Panc1 (cell line): ENCODE data around the gene HEPHL1. TPM values are rescaled to one million over a fixed set of nuclear protein-coding genes. Genes with fewer than 3 reads are reported as not detected.

Source experiments
- ATAC-seq: fragments of 200-7000 bp; cut with Tn5 transposase; 2 replicates; pipeline ENCODE4 v1.9.1; 2020; ENCODE audit warnings: mild to moderate bottlenecking, moderate library complexity
- BruUV-seq: library from RNA; stranded (reverse); fragments of 400-500 nt; replicated peaks from 2 replicates; lab custom pipeline; 2021; lab: Mats Ljungman, UMichigan
- CTCF ChIA-PET: fragments of 300-600 bp; sonication (Branson Sonifier 250); formaldehyde crosslinking; loops from one replicate; lab custom pipeline; 2022; ENCODE audit warnings: antibody characterized with exemption; lab: Charles Lee
- POLR2A ChIA-PET: fragments of 300-600 bp; sonication (Branson Sonifier 250); formaldehyde crosslinking; loops from one replicate; lab custom pipeline; 2022; ENCODE audit warnings: antibody characterized with exemption; lab: Charles Lee
- DNase-seq: peaks from one replicate; pipeline ENCODE4 v3.0.0-alpha.2; 2010; ENCODE audit warnings: low read depth, low spot score
- H3K27ac ChIP-seq: 2 replicates; pipeline ENCODE4 v1.5.1; 2011; ENCODE audit warnings: mild to moderate bottlenecking, low read length, inconsistent platforms
- H3K27me3 ChIP-seq: fragments of 200-500 bp; sonication (Bioruptor generic); 2 replicates; pipeline ENCODE4 v1.6.0; 2014; ENCODE audit warnings: low read length, inconsistent platforms; ENCODE audit not compliant: control insufficient read depth, insufficient read depth
- H3K36me3 ChIP-seq: fragments of 200-500 bp; sonication (Bioruptor generic); 2 replicates; pipeline ENCODE4 v1.5.1; 2014; ENCODE audit warnings: inconsistent platforms, mild to moderate bottlenecking, low read length, moderate library complexity; ENCODE audit not compliant: control insufficient read depth, insufficient read depth
- H3K4me1 ChIP-seq: 2 replicates; pipeline ENCODE4 v1.5.1; 2011; ENCODE audit warnings: inconsistent platforms, mild to moderate bottlenecking, low read length, moderate library complexity; ENCODE audit not compliant: control insufficient read depth, insufficient read depth
- H3K4me3 ChIP-seq, 2 experiments: 2 replicates each; pipeline ENCODE4 v1.5.1; 2011 to 2012; ENCODE audit warnings: low read depth in 2 of 2, low read length in 2 of 2, mild to moderate bottlenecking in 2 of 2, inconsistent platforms in 1 of 2, moderate library complexity in 1 of 2
- H3K9me3 ChIP-seq: fragments of 200-500 bp; sonication (Bioruptor generic); 2 replicates; pipeline ENCODE4 v1.5.1; 2014; ENCODE audit warnings: low read depth, mild to moderate bottlenecking, inconsistent platforms, low read length, moderate library complexity; ENCODE audit not compliant: control insufficient read depth, insufficient read depth
- POLR2AphosphoS5 ChIP-seq: IDR thresholded peaks from 2 replicates; pipeline ENCODE4 v1.6.1; 2012; ENCODE audit warnings: mild to moderate bottlenecking, low read depth, low read length, moderate library complexity
- SIN3A ChIP-seq: IDR thresholded peaks from 2 replicates; pipeline ENCODE4 v1.6.1; 2012; ENCODE audit warnings: low read depth, mild to moderate bottlenecking, low read length, moderate library complexity, borderline replicate concordance; ENCODE audit not compliant: insufficient read depth
- TCF7L2 ChIP-seq: IDR thresholded peaks from 2 replicates; pipeline ENCODE4 v1.6.1; 2011; ENCODE audit warnings: mild to moderate bottlenecking, low read depth, low read length, inconsistent platforms
- in situ Hi-C: cut with HindIII; loops from 2 replicates; pipeline ENCODE4 v1.10.0; 2016; ENCODE audit warnings: low sequenced_read_pairs, low pct_unique_long_range_greater_than_20kb
- intact Hi-C: fragments of 100-400 bp; cut with micrococcal nuclease; formaldehyde crosslinking; loops from one replicate; pipeline ENCODE4 v1.10.0; 2022; ENCODE audit not compliant: unreplicated experiment
- total RNA-seq: library from RNA; stranded (reverse); gene quantifications from one replicate; pipeline ENCODE4 v1.2.1, GENCODE V29; 2021; ENCODE audit not compliant: unreplicated experiment
- TF ChIP-seq, protein P1 (sequence below): fragments of 450-650 bp; IDR thresholded peaks from 2 replicates; pipeline ENCODE4 v1.5.1; 2017; ENCODE audit warnings: mild to moderate bottlenecking
- TF ChIP-seq, protein P2 (sequence below), 2 experiments: IDR thresholded peaks; 2 replicates each; pipeline ENCODE4 v1.6.1; 2011 to 2012; ENCODE audit warnings: low read depth in 2 of 2, control low read depth in 1 of 2, low read length in 1 of 2, mild to moderate bottlenecking in 1 of 2, moderate library complexity in 1 of 2; ENCODE audit not compliant: insufficient read depth in 1 of 2

HEPHL1 gene
- total RNA-seq, 1 experiment from 2014 or later, result not detected

DNA sequence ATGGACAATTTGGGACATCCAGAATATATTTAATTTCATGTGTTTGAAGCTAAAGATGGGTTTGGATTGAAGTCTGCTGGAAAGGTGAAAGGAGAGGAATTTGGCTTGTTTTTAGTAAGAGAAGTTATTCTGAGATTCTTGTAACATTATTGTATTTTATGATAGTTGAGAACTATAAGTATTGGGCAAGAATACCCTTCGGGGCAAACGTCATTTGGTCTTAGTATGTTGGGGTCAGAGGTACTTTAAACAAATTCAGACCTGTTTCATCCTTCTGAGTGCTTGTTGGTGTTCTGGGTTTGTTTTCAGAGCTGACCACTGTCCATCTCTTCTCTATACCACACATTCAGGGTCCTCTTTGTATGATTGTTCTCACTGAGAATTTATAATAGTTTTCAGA is 127.0 kb downstream of the HEPHL1 start:
- CTCF ChIA-PET, result no interaction called here
- peaks cover 56% of the 10 kb centered on the region for H3K4me1 ChIP-seq
- intact Hi-C loops, result no loop called here

DNA sequence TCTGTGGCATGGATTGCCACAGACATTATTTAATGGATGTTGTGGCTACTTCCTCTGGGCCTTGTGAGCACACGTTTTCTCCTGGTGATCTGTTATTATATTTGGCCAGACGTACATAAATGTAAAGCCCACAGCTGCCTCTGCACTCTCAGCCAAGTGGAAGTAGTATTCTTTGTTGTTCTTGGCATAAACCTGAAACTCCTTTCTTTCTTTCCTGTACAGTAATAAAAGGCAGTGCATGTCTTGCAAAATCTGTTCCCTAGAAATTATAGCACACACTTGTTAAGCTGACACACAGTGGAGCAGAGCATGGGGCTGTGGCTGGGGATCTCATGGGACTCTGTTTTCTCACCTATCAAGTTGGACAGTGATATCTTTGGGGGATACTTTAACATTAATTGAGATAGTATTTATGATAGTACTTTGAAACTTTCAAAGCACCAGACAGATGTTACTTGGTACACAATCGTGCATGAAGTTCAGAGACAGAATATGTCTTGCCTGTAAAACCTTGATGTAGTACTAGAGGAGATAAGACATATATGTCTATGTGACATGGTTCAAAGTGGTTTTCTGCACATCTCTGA is 128.4 kb downstream of the HEPHL1 start:
- Histone ChIP-seq H3K36me3 (no peaks in the 10 kb centered on the region), H3K4me1 (peaks cover 67% of the 10 kb centered on the region), H3K9me3 (no peaks in the 10 kb centered on the region), H3K27ac (no peak overlapping the region), H3K4me3 (no peak overlapping the region), H3K27me3 (no peaks in the 10 kb centered on the region)
- TF ChIP-seq, protein P1, sequence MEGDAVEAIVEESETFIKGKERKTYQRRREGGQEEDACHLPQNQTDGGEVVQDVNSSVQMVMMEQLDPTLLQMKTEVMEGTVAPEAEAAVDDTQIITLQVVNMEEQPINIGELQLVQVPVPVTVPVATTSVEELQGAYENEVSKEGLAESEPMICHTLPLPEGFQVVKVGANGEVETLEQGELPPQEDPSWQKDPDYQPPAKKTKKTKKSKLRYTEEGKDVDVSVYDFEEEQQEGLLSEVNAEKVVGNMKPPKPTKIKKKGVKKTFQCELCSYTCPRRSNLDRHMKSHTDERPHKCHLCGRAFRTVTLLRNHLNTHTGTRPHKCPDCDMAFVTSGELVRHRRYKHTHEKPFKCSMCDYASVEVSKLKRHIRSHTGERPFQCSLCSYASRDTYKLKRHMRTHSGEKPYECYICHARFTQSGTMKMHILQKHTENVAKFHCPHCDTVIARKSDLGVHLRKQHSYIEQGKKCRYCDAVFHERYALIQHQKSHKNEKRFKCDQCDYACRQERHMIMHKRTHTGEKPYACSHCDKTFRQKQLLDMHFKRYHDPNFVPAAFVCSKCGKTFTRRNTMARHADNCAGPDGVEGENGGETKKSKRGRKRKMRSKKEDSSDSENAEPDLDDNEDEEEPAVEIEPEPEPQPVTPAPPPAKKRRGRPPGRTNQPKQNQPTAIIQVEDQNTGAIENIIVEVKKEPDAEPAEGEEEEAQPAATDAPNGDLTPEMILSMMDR, result no peak
- no peak for TF ChIP-seq TCF7L2
- no peak for TF ChIP-seq SIN3A
- TF ChIP-seq, protein P2, sequence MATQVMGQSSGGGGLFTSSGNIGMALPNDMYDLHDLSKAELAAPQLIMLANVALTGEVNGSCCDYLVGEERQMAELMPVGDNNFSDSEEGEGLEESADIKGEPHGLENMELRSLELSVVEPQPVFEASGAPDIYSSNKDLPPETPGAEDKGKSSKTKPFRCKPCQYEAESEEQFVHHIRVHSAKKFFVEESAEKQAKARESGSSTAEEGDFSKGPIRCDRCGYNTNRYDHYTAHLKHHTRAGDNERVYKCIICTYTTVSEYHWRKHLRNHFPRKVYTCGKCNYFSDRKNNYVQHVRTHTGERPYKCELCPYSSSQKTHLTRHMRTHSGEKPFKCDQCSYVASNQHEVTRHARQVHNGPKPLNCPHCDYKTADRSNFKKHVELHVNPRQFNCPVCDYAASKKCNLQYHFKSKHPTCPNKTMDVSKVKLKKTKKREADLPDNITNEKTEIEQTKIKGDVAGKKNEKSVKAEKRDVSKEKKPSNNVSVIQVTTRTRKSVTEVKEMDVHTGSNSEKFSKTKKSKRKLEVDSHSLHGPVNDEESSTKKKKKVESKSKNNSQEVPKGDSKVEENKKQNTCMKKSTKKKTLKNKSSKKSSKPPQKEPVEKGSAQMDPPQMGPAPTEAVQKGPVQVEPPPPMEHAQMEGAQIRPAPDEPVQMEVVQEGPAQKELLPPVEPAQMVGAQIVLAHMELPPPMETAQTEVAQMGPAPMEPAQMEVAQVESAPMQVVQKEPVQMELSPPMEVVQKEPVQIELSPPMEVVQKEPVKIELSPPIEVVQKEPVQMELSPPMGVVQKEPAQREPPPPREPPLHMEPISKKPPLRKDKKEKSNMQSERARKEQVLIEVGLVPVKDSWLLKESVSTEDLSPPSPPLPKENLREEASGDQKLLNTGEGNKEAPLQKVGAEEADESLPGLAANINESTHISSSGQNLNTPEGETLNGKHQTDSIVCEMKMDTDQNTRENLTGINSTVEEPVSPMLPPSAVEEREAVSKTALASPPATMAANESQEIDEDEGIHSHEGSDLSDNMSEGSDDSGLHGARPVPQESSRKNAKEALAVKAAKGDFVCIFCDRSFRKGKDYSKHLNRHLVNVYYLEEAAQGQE (IDR thresholded peaks at IDR 0.05; ENCODE audit: insufficient read depth in 1 of 2, low read depth in 2 of 2, low read length in 1 of 2), result no peak
- TF ChIP-seq POLR2AphosphoS5, result no peak
- DNase-seq (no peak), ATAC-seq (no peak)
- BruUV-seq, result no TSS peak
- ChIA-PET CTCF (no interaction called here), POLR2A (no interaction called here)
- intact Hi-C loops, result no loop called here
- in situ Hi-C loops, result no loop called here

More for the DNA sequence above, 127.0 kb downstream of the HEPHL1 start:
- Histone ChIP-seq H3K4me3 (no peak overlapping the region), H3K9me3 (no peaks in the 10 kb centered on the region), H3K27me3 (no peaks in the 10 kb centered on the region), H3K27ac (no peak overlapping the region), H3K36me3 (no peaks in the 10 kb centered on the region)
- BruUV-seq, result no TSS peak
- in situ Hi-C loops, result no loop called here
- TF ChIP-seq SIN3A (no peak), TCF7L2 (no peak), POLR2AphosphoS5 (no peak)
- TF ChIP-seq, protein P1, result no peak
- TF ChIP-seq, protein P2 (IDR thresholded peaks at IDR 0.05; ENCODE audit: insufficient read depth in 1 of 2, low read depth in 2 of 2, low read length in 1 of 2), result no peak
- POLR2A ChIA-PET, result no interaction called here
- no peak for ATAC-seq
- DNase-seq, result no peak
